ENCODE results near the gene TTC34. TPM values are rescaled to one million over a fixed set of nuclear protein-coding genes. Genes with fewer than 3 reads are reported as not detected.

Gene TTC34
- polyA plus RNA-seq, 3 donors: 0.03 to 1.00 TPM; not detected in 1

- Histone ChIP-seq H3K9me3 (replicated peaks in 1 of 2; ENCODE audit: control insufficient read depth in 1 of 2, insufficient read depth in 1 of 2, low read length in 2 of 2) (no peaks in the 10 kb centered on the region), H4K20me1 (ENCODE audit: insufficient read depth, low read length) (no peaks in the 10 kb centered on the region), H3K4me2 (replicated peaks; ENCODE audit: extremely low read depth, low read length, poor library complexity, severe bottlenecking) (no peak overlapping the region), H3K27ac (ENCODE audit: low read depth in 1 of 2, low read length in 2 of 2) (no peak overlapping the region), H3K27me3 (ENCODE audit: control insufficient read depth in 2 of 2, insufficient read depth in 2 of 2, low read length in 2 of 2) (no peaks in the 10 kb centered on the region), H3K9ac (ENCODE audit: insufficient read depth, low read length, poor library complexity, severe bottlenecking) (no peak overlapping the region), H2AFZ (ENCODE audit: insufficient read depth, low read depth, low read length, poor library complexity, severe bottlenecking) (no peak overlapping the region), H3K36me3 (replicated peaks in 1 of 2; ENCODE audit: control insufficient read depth in 1 of 2, insufficient read depth in 2 of 2, low read length in 2 of 2) (peaks cover 0 to 2% of the 10 kb centered on the region in 2 donors), H3K79me2 (ENCODE audit: insufficient read depth, low read length) (no peaks in the 10 kb centered on the region), H3K4me3 (replicated peaks in 1 of 3; ENCODE audit: low read depth in 2 of 3, low read length in 3 of 3) (no peak overlapping the region), H3K4me1 (ENCODE audit: control insufficient read depth in 1 of 2, insufficient read depth in 2 of 2, low read length in 2 of 2) (peaks cover 4 to 9% of the 10 kb centered on the region in 2 donors)
- no peak for TF ChIP-seq CTCF (IDR thresholded peaks at IDR 0.05)
- Mint-ChIP-seq H3K4me1 (peaks cover 5% of the 10 kb centered on the region), H3K36me3 (peaks cover 0 to under 1% of the 10 kb centered on the region in 2 donors), H3K9me3 (peaks cover 0 to 11% (median 3%) of the 10 kb centered on the region in 7 donors), H3K4me3 (no peak overlapping the region), H3K27ac (peak overlapping the region in 1 of 7 donors; percentile 13), H3K27me3 (ENCODE audit: low read depth in 3 of 3) (peaks cover 6 to 27% (median 9%) of the 10 kb centered on the region in 3 donors)
- DNase-seq: no peak
- WGBS (ENCODE audit: insufficient coverage): 95% methylated on average over 13 of the region's 17 CpGs
- intact Hi-C loops (cut with micrococcal nuclease): no loop called here
Observed at GRCh38 chr1:2594641-2595131, 206.8 kb downstream of the TTC34 start.

DNA sequence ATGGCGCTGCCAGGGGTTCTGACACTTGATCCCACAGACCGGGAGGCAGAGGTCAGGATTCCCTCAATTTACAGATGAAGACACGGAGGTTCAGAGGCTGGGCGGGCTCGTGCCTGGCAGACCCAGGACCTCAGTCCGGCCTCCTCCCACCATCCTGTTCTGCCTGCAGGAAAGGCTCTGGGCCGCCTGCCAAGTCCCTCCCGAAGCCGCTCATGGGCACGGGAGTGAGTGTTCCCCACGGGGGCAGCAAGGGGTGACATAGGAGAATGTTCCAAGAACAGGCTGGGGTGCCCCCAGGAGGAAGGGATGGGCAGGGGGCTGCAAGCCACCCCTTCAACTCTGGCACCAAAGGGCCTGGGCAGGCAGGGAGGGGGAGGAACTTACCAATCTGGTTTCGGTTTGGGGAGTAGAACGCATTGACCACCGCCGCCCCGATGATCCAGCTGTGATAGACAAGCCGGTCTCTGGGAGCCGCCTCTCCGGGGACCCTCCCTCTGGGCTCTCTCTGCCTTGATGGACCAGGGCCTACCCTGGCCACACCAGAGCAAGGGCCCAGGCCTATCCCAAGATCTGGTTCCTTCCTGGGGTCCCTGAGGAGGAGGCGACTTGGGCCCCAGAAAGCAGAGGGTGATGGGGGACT lies 207.4 kb downstream of the TTC34 start:
- H3K27me3 Mint-ChIP-seq (ENCODE audit: low read depth in 3 of 3): peaks cover 6 to 27% (median 9%) of the 10 kb centered on the region in 3 donors
- H3K9me3 ChIP-seq (replicated peaks in 1 of 2; ENCODE audit: control insufficient read depth in 1 of 2, insufficient read depth in 1 of 2, low read length in 2 of 2): no peaks in the 10 kb centered on the region
- 59% methylated on average over 16 of the region's 20 CpGs for whole genome bisulfite sequencing (ENCODE audit: insufficient coverage)
- no peaks in the 10 kb centered on the region for H3K27me3 ChIP-seq (ENCODE audit: control insufficient read depth in 2 of 2, insufficient read depth in 2 of 2, low read length in 2 of 2)
- H3K27ac ChIP-seq (ENCODE audit: low read depth in 1 of 2, low read length in 2 of 2): no peak overlapping the region
- no peak overlapping the region for H3K9ac ChIP-seq (ENCODE audit: insufficient read depth, low read length, poor library complexity, severe bottlenecking)
- H4K20me1 ChIP-seq (ENCODE audit: insufficient read depth, low read length): no peaks in the 10 kb centered on the region
- no peak overlapping the region for H3K4me2 ChIP-seq (replicated peaks; ENCODE audit: extremely low read depth, low read length, poor library complexity, severe bottlenecking)
- H3K79me2 ChIP-seq (ENCODE audit: insufficient read depth, low read length): no peaks in the 10 kb centered on the region
- H3K36me3 Mint-ChIP-seq: peaks cover 4 to 6% of the 10 kb centered on the region in 2 donors
- peak overlapping the region; percentile 39 to 69 for H3K4me3 Mint-ChIP-seq
- H3K4me3 ChIP-seq (replicated peaks in 1 of 3; ENCODE audit: low read depth in 2 of 3, low read length in 3 of 3): no peak overlapping the region
- DNase-seq: no peak
- peak overlapping the region in 1 of 7 donors; percentile 20 for H3K27ac Mint-ChIP-seq
- H2AFZ ChIP-seq (ENCODE audit: insufficient read depth, low read depth, low read length, poor library complexity, severe bottlenecking): no peak overlapping the region
- H3K4me1 Mint-ChIP-seq: peaks cover 5% of the 10 kb centered on the region
- H3K4me1 ChIP-seq (ENCODE audit: control insufficient read depth in 1 of 2, insufficient read depth in 2 of 2, low read length in 2 of 2): peaks cover 4 to 9% of the 10 kb centered on the region in 2 donors
- no peak for TF ChIP-seq CTCF (IDR thresholded peaks at IDR 0.05)
- H3K36me3 ChIP-seq (replicated peaks in 1 of 2; ENCODE audit: control insufficient read depth in 1 of 2, insufficient read depth in 2 of 2, low read length in 2 of 2): peaks cover 0 to 4% of the 10 kb centered on the region in 2 donors
- intact Hi-C loops (cut with micrococcal nuclease): no loop called here
- H3K9me3 Mint-ChIP-seq: peaks cover 0 to 11% (median 3%) of the 10 kb centered on the region in 7 donors
